PC-9 (cell line): ENCODE measurements around the gene PASK. TPM values are rescaled to one million over a fixed set of nuclear protein-coding genes. Genes with fewer than 3 reads are reported as not detected.

Source experiments
- BruUV-seq: library from RNA; stranded (reverse); fragments of 400-500 nt; replicated peaks from 2 replicates; lab custom pipeline; 2021; lab: Mats Ljungman, UMichigan
- CTCF ChIA-PET: fragments of 300-600 bp; sonication (Branson Sonifier 250); formaldehyde crosslinking; loops from one replicate; lab custom pipeline; 2022; ENCODE audit warnings: antibody characterized with exemption; lab: Charles Lee
- POLR2A ChIA-PET: fragments of 300-600 bp; sonication (Branson Sonifier 250); formaldehyde crosslinking; loops from one replicate; lab custom pipeline; 2022; ENCODE audit warnings: antibody characterized with exemption; ENCODE audit not compliant: unreplicated experiment; lab: Charles Lee
- DNase-seq, 2 experiments: peaks; one replicate each; pipeline versions ENCODE4 v3.0.0 to v3.0.0-alpha.2; 2015 to 2022; ENCODE audit warnings: mixed read lengths in 1 of 2
- H2AFZ ChIP-seq: fragments of 200-600 bp; sonication (generic); 2 replicates; pipeline ENCODE4 v1.8.1; 2017; ENCODE audit warnings: antibody characterized with exemption
- H3F3A ChIP-seq: fragments of 200-600 bp; sonication (generic); 2 replicates; pipeline ENCODE4 v1.8.1; 2017; ENCODE audit warnings: antibody characterized with exemption, mild to moderate bottlenecking, low read depth; ENCODE audit not compliant: insufficient read depth
- H3K27ac ChIP-seq: fragments of 200-600 bp; sonication (generic); 2 replicates; pipeline ENCODE4 v1.6.1; 2016; ENCODE audit warnings: mixed run types
- H3K27me3 ChIP-seq: fragments of 200-600 bp; sonication (generic); 2 replicates; pipeline ENCODE4 v1.6.1; 2016; ENCODE audit warnings: low read depth, mixed run types; ENCODE audit not compliant: insufficient read depth
- H3K36me3 ChIP-seq: fragments of 200-600 bp; sonication (generic); 2 replicates; pipeline ENCODE4 v1.6.1; 2016; ENCODE audit warnings: low read depth, mixed run types
- H3K4me1 ChIP-seq: fragments of 200-600 bp; sonication (generic); replicated peaks from 2 replicates; pipeline ENCODE4 v1.6.1; 2016; ENCODE audit warnings: mixed run types; ENCODE audit not compliant: insufficient read depth
- H3K4me2 ChIP-seq: fragments of 200-600 bp; sonication (generic); 2 replicates; pipeline ENCODE4 v1.6.1; 2017; ENCODE audit warnings: mixed run types
- H3K4me3 ChIP-seq: fragments of 200-600 bp; sonication (generic); 2 replicates; pipeline ENCODE4 v1.6.1; 2016; ENCODE audit warnings: mixed run types
- H3K79me2 ChIP-seq: fragments of 200-600 bp; sonication (generic); 2 replicates; pipeline ENCODE4 v1.6.1; 2017; ENCODE audit warnings: low read depth, mixed run types
- H3K9me2 ChIP-seq: fragments of 200-600 bp; sonication (generic); 2 replicates; pipeline ENCODE4 v1.8.1; 2017; ENCODE audit warnings: mild to moderate bottlenecking; ENCODE audit not compliant: insufficient read depth
- H3K9me3 ChIP-seq: fragments of 200-600 bp; sonication (generic); 2 replicates; pipeline ENCODE4 v1.8.1; 2016; ENCODE audit warnings: low read depth; ENCODE audit not compliant: insufficient read depth
- H4K20me1 ChIP-seq: fragments of 200-600 bp; sonication (generic); 2 replicates; pipeline ENCODE4 v1.8.1; 2017; ENCODE audit not compliant: insufficient read depth
- CTCF ChIP-seq: fragments of 200-600 bp; sonication (generic); conservative IDR thresholded peaks from 2 replicates; pipeline ENCODE4 v1.6.1; 2017; ENCODE audit warnings: mixed run types, antibody characterized with exemption, mild to moderate bottlenecking, moderate library complexity
- EZH2 ChIP-seq: fragments of 200-600 bp; sonication (generic); IDR thresholded peaks from 2 replicates; pipeline ENCODE4 v1.8.0; 2017; ENCODE audit warnings: antibody characterized with exemption, low read depth
- intact Hi-C: fragments of 100-400 bp; cut with micrococcal nuclease; formaldehyde crosslinking; loops from one replicate; pipeline ENCODE4 v1.10.0; 2022; ENCODE audit not compliant: unreplicated experiment
- total RNA-seq: library from RNA; stranded (reverse); gene quantifications from 2 replicates; pipeline ENCODE4 v1.2.3, GENCODE V29; 2021

PASK gene
- total RNA-seq, 1 experiment from 2014 or later = 77.5 TPM

- Histone ChIP-seq H3K4me1 (no peaks in the 10 kb centered on the region), H3F3A (no peaks in the 10 kb centered on the region), H3K9me3 (peaks cover 11% of the 10 kb centered on the region; the same call in 1 of the 2 replicates), H3K4me3 (no peak overlapping the region), H3K79me2 (no peaks in the 10 kb centered on the region), H3K27ac (no peak overlapping the region), H3K9me2 (no peaks in the 10 kb centered on the region), H2AFZ (no peak overlapping the region), H3K27me3 (no peaks in the 10 kb centered on the region), H4K20me1 (no peaks in the 10 kb centered on the region; the same call in 1 of the 2 replicates), H3K36me3 (peaks cover 19% of the 10 kb centered on the region; the same call in 1 of the 2 replicates), H3K4me2 (no peak overlapping the region)
- TF ChIP-seq CTCF = no peak
- TF ChIP-seq EZH2 = no peak
- no TSS peak for BruUV-seq
- ChIA-PET CTCF (interaction anchor here (0.5 kb wide), 1 partner anchor 407 kb away, joined by 3 read pairs; no protein-coding TSS in a partner anchor), POLR2A (interaction anchor here (0.6 to 0.9 kb wide), 3 partner anchors 39 to 513 kb away, joined by 8 to 15 read pairs (median 11); partner anchors contain the start of gene DTYMK)
- intact Hi-C loops = no loop called here
- DNase-seq = no peak
Measured at GRCh38 chr2:241173557-241173956, 24.3 kb upstream of the PASK start.

- no peak overlapping the region for H3K27ac ChIP-seq
- no peak overlapping the region for H2AFZ ChIP-seq
- H3K4me3 ChIP-seq = no peak overlapping the region
- BruUV-seq = no TSS peak
- peaks cover 11% of the 10 kb centered on the region; the same call in 1 of the 2 replicates for H3K9me3 ChIP-seq
- no peaks in the 10 kb centered on the region for H3K4me1 ChIP-seq
- POLR2A ChIA-PET = no interaction called here
- no peaks in the 10 kb centered on the region for H3K9me2 ChIP-seq
- no peak for DNase-seq
- intact Hi-C loops = no loop called here
- no peaks in the 10 kb centered on the region for H3K27me3 ChIP-seq
- CTCF ChIA-PET = no interaction called here
- H3K36me3 ChIP-seq = peaks cover 26% of the 10 kb centered on the region
- no peak overlapping the region for H3K4me2 ChIP-seq
- H4K20me1 ChIP-seq = no peaks in the 10 kb centered on the region
- no peaks in the 10 kb centered on the region for H3F3A ChIP-seq
- H3K79me2 ChIP-seq = no peaks in the 10 kb centered on the region
- no peak for TF ChIP-seq CTCF
Measured at GRCh38 chr2:241168366-241168765, 19.1 kb upstream of the PASK start.

GRCh38 chr2:241163601-241164118 is 14.4 kb upstream of the PASK start:
- H3K4me1 ChIP-seq = no peaks in the 10 kb centered on the region
- BruUV-seq = no TSS peak
- H4K20me1 ChIP-seq = no peaks in the 10 kb centered on the region
- H3K9me2 ChIP-seq = no peaks in the 10 kb centered on the region
- no peaks in the 10 kb centered on the region for H3K79me2 ChIP-seq
- no peaks in the 10 kb centered on the region for H3K27me3 ChIP-seq
- DNase-seq = no peak
- no peak overlapping the region for H3K4me3 ChIP-seq
- TF ChIP-seq CTCF (no peak), EZH2 (no peak)
- ChIA-PET POLR2A (no interaction called here), CTCF (no interaction called here)
- no peak overlapping the region for H2AFZ ChIP-seq
- H3K9me3 ChIP-seq = no peaks in the 10 kb centered on the region
- intact Hi-C loops = no loop called here
- H3K4me2 ChIP-seq = no peak overlapping the region
- H3F3A ChIP-seq = no peaks in the 10 kb centered on the region
- peaks cover 22% of the 10 kb centered on the region for H3K36me3 ChIP-seq
- H3K27ac ChIP-seq = no peak overlapping the region
